Vagina (tissue), 2 donors: Measurements from ENCODE around the gene SLC25A51.

Experiments
- POLR2A ChIP-seq, 2 donors: fragments of 450-650 bp; IDR thresholded peaks; one replicate each; pipeline ENCODE4 v1.6.1; 2017; ENCODE audit warnings: antibody characterized with exemption in 2 of 2, mild to moderate bottlenecking in 2 of 2, moderate library complexity in 2 of 2
- POLR2AphosphoS5 ChIP-seq, 2 donors: sonication (generic); formaldehyde crosslinking; IDR thresholded peaks; one replicate each; pipeline ENCODE4 v1.9.0; 2017; ENCODE audit warnings: antibody characterized with exemption in 2 of 2, mild to moderate bottlenecking in 2 of 2, low read depth in 1 of 2; ENCODE audit not compliant: insufficient read depth in 1 of 2
- TF ChIP-seq, protein P1 (sequence below), 3 experiments: fragments of 450-650 bp in 2 of 3; fragments of 200-600 bp in 1 of 3; sonication (generic) in 1 of 3; IDR thresholded peaks; one replicate each; pipeline ENCODE4 v1.5.1; 2017 to 2019; ENCODE audit warnings: antibody characterized with exemption in 3 of 3, mild to moderate bottlenecking in 2 of 3, moderate library complexity in 2 of 3

DNA sequence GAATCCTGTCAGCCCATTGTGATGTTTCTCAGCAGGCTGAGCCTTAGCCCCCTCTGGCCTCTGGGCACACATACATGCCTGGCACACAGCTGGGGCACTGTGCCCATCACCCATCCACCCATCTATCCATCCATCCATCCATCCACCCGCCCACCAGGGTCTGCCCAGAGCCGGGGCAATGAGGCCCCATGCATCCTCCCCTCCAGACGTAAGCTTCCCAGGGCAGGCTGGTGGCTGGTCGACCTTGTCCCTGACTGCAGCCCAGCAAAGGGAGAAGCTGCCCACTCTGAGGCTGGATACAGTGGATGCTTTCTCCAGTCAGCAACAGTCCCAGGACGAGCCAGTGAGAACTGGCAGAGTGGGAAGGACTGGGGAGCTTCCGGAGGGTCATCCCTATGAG, 21.1 kb upstream of the SLC25A51 start:
- TF ChIP-seq POLR2A (IDR thresholded peaks at IDR 0.05) = no peak
- TF ChIP-seq, protein P1, sequence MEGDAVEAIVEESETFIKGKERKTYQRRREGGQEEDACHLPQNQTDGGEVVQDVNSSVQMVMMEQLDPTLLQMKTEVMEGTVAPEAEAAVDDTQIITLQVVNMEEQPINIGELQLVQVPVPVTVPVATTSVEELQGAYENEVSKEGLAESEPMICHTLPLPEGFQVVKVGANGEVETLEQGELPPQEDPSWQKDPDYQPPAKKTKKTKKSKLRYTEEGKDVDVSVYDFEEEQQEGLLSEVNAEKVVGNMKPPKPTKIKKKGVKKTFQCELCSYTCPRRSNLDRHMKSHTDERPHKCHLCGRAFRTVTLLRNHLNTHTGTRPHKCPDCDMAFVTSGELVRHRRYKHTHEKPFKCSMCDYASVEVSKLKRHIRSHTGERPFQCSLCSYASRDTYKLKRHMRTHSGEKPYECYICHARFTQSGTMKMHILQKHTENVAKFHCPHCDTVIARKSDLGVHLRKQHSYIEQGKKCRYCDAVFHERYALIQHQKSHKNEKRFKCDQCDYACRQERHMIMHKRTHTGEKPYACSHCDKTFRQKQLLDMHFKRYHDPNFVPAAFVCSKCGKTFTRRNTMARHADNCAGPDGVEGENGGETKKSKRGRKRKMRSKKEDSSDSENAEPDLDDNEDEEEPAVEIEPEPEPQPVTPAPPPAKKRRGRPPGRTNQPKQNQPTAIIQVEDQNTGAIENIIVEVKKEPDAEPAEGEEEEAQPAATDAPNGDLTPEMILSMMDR (IDR thresholded peaks at IDR 0.05) = no peak
- no peak for TF ChIP-seq POLR2AphosphoS5 (IDR thresholded peaks at IDR 0.05; ENCODE audit: insufficient read depth in 1 of 2, low read depth in 1 of 2)
